ENCODE results near the gene SP2. TPM values are rescaled to one million over a fixed set of nuclear protein-coding genes. Genes with fewer than 3 reads are reported as not detected.
A peak's percentile ranks its signal among the peaks of the same experiment; 100 is the strongest.
"Not testable (repeated sequence)": the region's sequence is repeated elsewhere in the genome, so short reads cannot be mapped to it uniquely, and the experiment has no call there.

SP2 gene
- total and polyA plus RNA-seq, 7 experiments from 2014 or later = 7.9 to 36.5 (median 26.4) TPM

DNA sequence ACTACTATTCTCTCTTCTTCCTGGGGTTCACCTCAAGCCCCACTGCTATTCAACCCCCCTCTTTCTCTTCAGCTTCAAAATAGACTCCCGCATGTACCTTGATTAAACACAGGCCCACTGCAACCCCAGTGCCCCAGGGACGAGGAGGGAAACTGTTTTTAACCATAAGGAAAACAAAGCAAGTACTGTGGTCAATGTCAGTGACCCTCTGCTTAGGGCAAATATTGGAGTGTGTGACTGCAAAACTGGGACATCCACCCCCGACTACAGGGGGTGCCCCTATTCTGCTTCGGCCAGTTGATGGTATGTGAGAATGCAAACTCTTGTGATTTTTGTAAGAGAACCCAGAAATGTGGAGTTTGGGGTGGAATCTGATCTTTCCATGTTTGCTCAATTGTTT is 35.8 kb downstream of the SP2 start:
- Mint-ChIP-seq H3K36me3 (peaks cover 1 to 17% (median 6%) of the 10 kb centered on the region in 5 donors), H3K9me3 (no peaks in the 10 kb centered on the region), H3K27me3 (no peaks in the 10 kb centered on the region), H3K4me1 (peaks cover 0 to 9% (median 3%) of the 10 kb centered on the region in 7 donors), H3K27ac (peak overlapping the region in 4 of 9 donors; percentile 26 to 64 (median 59)), H3K4me3 (no peak overlapping the region)
- ChIA-PET CTCF (interaction anchor here (0.7 to 1.2 kb wide), 2 partner anchors 17 to 128 kb away, joined by 3 to 4 read pairs; no protein-coding TSS in a partner anchor), POLR2A (no interaction called here)
- ATAC-seq (no peak), DNase-seq (no peak)
- Histone ChIP-seq H3K4me1 (ENCODE audit: control insufficient read depth in 2 of 2, insufficient read depth in 2 of 2, low read length in 2 of 2) (no peaks in the 10 kb centered on the region), H3K27me3 (ENCODE audit: control insufficient read depth in 2 of 2, insufficient read depth in 2 of 2, low read length in 2 of 2) (no peaks in the 10 kb centered on the region), H3K9me3 (ENCODE audit: control insufficient read depth in 2 of 3, low read length in 3 of 3) (no peaks in the 10 kb centered on the region), H3K36me3 (ENCODE audit: control insufficient read depth in 2 of 3, insufficient read depth in 3 of 3, low read length in 3 of 3) (peaks cover 6 to 41% (median 8%) of the 10 kb centered on the region in 3 experiments), H3K4me3 (ENCODE audit: low read length) (no peak overlapping the region), H3K27ac (ENCODE audit: low read depth, low read length) (no peak overlapping the region)
- intact Hi-C loops (cut with micrococcal nuclease) = no loop called here

DNA sequence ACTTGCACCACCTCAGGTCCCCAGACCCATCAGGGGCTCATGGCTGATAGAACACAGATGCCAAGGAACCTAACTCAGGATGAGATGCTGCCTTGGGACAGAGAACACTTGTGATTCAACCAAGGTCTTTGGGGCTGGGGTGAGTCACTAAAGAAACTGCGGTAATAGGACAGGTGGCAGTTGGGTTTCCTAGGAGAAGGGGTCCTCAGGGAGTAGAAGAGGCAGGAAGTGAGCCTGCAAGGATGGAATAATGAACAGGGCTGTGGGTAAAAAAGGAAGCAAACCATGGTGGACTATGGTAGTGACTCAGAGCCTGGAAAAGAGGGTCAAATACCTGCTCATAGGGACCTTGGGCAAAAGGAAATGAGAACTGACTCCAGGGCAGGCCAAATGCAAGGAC is 38.8 kb downstream of the SP2 start:
- Histone ChIP-seq H3K27me3 (ENCODE audit: control insufficient read depth in 2 of 2, insufficient read depth in 2 of 2, low read length in 2 of 2) (no peaks in the 10 kb centered on the region), H3K9me3 (ENCODE audit: control insufficient read depth in 2 of 3, low read length in 3 of 3) (no peaks in the 10 kb centered on the region), H3K36me3 (ENCODE audit: control insufficient read depth in 2 of 3, insufficient read depth in 3 of 3, low read length in 3 of 3) (peaks cover 2 to 12% (median 4%) of the 10 kb centered on the region in 3 experiments), H3K4me1 (ENCODE audit: control insufficient read depth in 2 of 2, insufficient read depth in 2 of 2, low read length in 2 of 2) (no peaks in the 10 kb centered on the region), H3K4me3 (ENCODE audit: low read length) (no peak overlapping the region), H3K27ac (ENCODE audit: low read depth, low read length) (no peak overlapping the region)
- Mint-ChIP-seq H3K36me3 (peaks cover 0 to 6% (median 0%) of the 10 kb centered on the region in 5 donors), H3K27me3 (no peaks in the 10 kb centered on the region), H3K4me3 (no peak overlapping the region), H3K4me1 (peaks cover 0 to 12% (median 3%) of the 10 kb centered on the region in 7 donors), H3K9me3 (no peaks in the 10 kb centered on the region), H3K27ac (peak overlapping the region in 2 of 9 donors; percentile 22 to 52)
- ChIA-PET POLR2A (interaction anchor here (0.8 kb wide), 1 partner anchor 9 kb away, joined by 3 read pairs; no protein-coding TSS in a partner anchor), CTCF (no interaction called here)
- DNase-seq = no peak
- intact Hi-C loops (cut with micrococcal nuclease) = no loop called here
- ATAC-seq = no peak

GRCh38 chr17:47935468-47935867 is 39.4 kb downstream of the SP2 start:
- H3K27me3 Mint-ChIP-seq; DNase-seq; H3K4me3 Mint-ChIP-seq; H3K9me3 ChIP-seq (ENCODE audit: control insufficient read depth in 2 of 3, low read length in 3 of 3); H3K36me3 Mint-ChIP-seq; H3K4me3 ChIP-seq (ENCODE audit: low read length); H3K4me1 ChIP-seq (ENCODE audit: control insufficient read depth in 2 of 2, insufficient read depth in 2 of 2, low read length in 2 of 2); H3K27me3 ChIP-seq (ENCODE audit: control insufficient read depth in 2 of 2, insufficient read depth in 2 of 2, low read length in 2 of 2); H3K9me3 Mint-ChIP-seq; ATAC-seq; intact Hi-C loops (cut with micrococcal nuclease); H3K27ac Mint-ChIP-seq; H3K27ac ChIP-seq (ENCODE audit: low read depth, low read length); H3K36me3 ChIP-seq (ENCODE audit: control insufficient read depth in 2 of 3, insufficient read depth in 3 of 3, low read length in 3 of 3): not testable (repeated sequence)
- CTCF ChIA-PET = interaction anchor here (1.8 kb wide), 1 partner anchor 13 kb away, joined by 7 read pairs; no protein-coding TSS in a partner anchor
- POLR2A ChIA-PET = interaction anchor here (0.8 to 1.0 kb wide), 3 partner anchors 8 to 40 kb away, joined by 3 read pairs; no protein-coding TSS in a partner anchor
- H3K4me1 Mint-ChIP-seq = peaks cover 0 to 12% (median 6%) of the 10 kb centered on the region in 7 donors

GRCh38 chr17:47935961-47936360 is 39.9 kb downstream of the SP2 start:
- Mint-ChIP-seq H3K36me3 (peaks cover 0 to 2% (median 0%) of the 10 kb centered on the region in 5 donors), H3K4me3 (no peak overlapping the region), H3K4me1 (peaks cover 3 to 14% (median 8%) of the 10 kb centered on the region in 7 donors), H3K9me3 (peaks cover 0 to 2% (median 0%) of the 10 kb centered on the region in 11 donors), H3K27ac (no peak overlapping the region), H3K27me3 (no peaks in the 10 kb centered on the region)
- POLR2A ChIA-PET = interaction anchor here (0.9 to 1.0 kb wide), 2 partner anchors 14 to 40 kb away, joined by 3 read pairs; no protein-coding TSS in a partner anchor
- no peak for ATAC-seq
- DNase-seq = no peak
- no peaks in the 10 kb centered on the region for H3K27me3 ChIP-seq (ENCODE audit: control insufficient read depth in 2 of 2, insufficient read depth in 2 of 2, low read length in 2 of 2)
- H3K9me3 ChIP-seq (ENCODE audit: control insufficient read depth in 2 of 3, low read length in 3 of 3) = no peaks in the 10 kb centered on the region
- no peak overlapping the region for H3K4me3 ChIP-seq (ENCODE audit: low read length)
- CTCF ChIA-PET = interaction anchor here (1.0 to 1.8 kb wide), 2 partner anchors 10 to 13 kb away, joined by 3 to 7 read pairs; no protein-coding TSS in a partner anchor
- peaks cover 0 to 4% of the 10 kb centered on the region in 2 donors for H3K4me1 ChIP-seq (ENCODE audit: control insufficient read depth in 2 of 2, insufficient read depth in 2 of 2, low read length in 2 of 2)
- H3K27ac ChIP-seq (ENCODE audit: low read depth, low read length) = no peak overlapping the region
- intact Hi-C loops (cut with micrococcal nuclease) = no loop called here
- H3K36me3 ChIP-seq (ENCODE audit: control insufficient read depth in 2 of 3, insufficient read depth in 3 of 3, low read length in 3 of 3) = peaks cover 0 to 4% (median 0%) of the 10 kb centered on the region in 3 experiments

GRCh38 chr17:47937941-47938340 is 41.9 kb downstream of the SP2 start:
- ATAC-seq (no peak), DNase-seq (no peak)
- no peak overlapping the region for H3K4me3 ChIP-seq (ENCODE audit: low read length)
- Mint-ChIP-seq H3K27ac (no peak overlapping the region), H3K4me1 (peaks cover 15 to 28% (median 20%) of the 10 kb centered on the region in 7 donors), H3K27me3 (no peaks in the 10 kb centered on the region), H3K36me3 (peaks cover 0 to 5% (median 0%) of the 10 kb centered on the region in 5 donors), H3K9me3 (peaks cover 0 to 4% (median 0%) of the 10 kb centered on the region in 11 donors), H3K4me3 (no peak overlapping the region)
- peaks cover 7 to 13% of the 10 kb centered on the region in 2 donors for H3K4me1 ChIP-seq (ENCODE audit: control insufficient read depth in 2 of 2, insufficient read depth in 2 of 2, low read length in 2 of 2)
- H3K9me3 ChIP-seq (ENCODE audit: control insufficient read depth in 2 of 3, low read length in 3 of 3) = no peaks in the 10 kb centered on the region
- no peaks in the 10 kb centered on the region for H3K27me3 ChIP-seq (ENCODE audit: control insufficient read depth in 2 of 2, insufficient read depth in 2 of 2, low read length in 2 of 2)
- intact Hi-C loops (cut with micrococcal nuclease) = no loop called here
- H3K27ac ChIP-seq (ENCODE audit: low read depth, low read length) = no peak overlapping the region
- ChIA-PET POLR2A (interaction anchor here (0.7 to 0.8 kb wide), 2 partner anchors 32 kb away, joined by 3 read pairs; no protein-coding TSS in a partner anchor), CTCF (no interaction called here)
- peaks cover 0 to 3% (median 0%) of the 10 kb centered on the region in 3 experiments for H3K36me3 ChIP-seq (ENCODE audit: control insufficient read depth in 2 of 3, insufficient read depth in 3 of 3, low read length in 3 of 3)

GRCh38 chr17:47941246-47942095 is 45.4 kb downstream of the SP2 start, which contains the start of gene PNPO:
TSS of gene PNPO (plus strand) at chr17:47941571. CDS start at chr17:47941676, 105 bp downstream.
- POLR2A ChIA-PET = interaction anchor here (0.9 to 4.3 kb wide), 7 partner anchors 9 to 166 kb away, joined by 3 to 24 read pairs (median 5); partner anchors contain the start of genes CDK5RAP3, OSBPL7, SNX11 and SP2
- DNase-seq (peak; percentile 66 to 96 (median 94)), ATAC-seq (peak; percentile 99)
- H3K4me3 Mint-ChIP-seq = peak within 1 kb of the TSS; percentile 75 to 96 (median 88)
- H3K36me3 Mint-ChIP-seq = peaks cover 0 to 19% (median 5%) of the 10 kb centered on the region in 5 donors
- peak within 1 kb of the TSS; percentile 75 for H3K4me3 ChIP-seq (ENCODE audit: low read length)
- peaks cover 0 to 4% (median 0%) of the 10 kb centered on the region in 11 donors for H3K9me3 Mint-ChIP-seq
- peaks cover 21 to 33% of the 10 kb centered on the region in 2 donors for H3K4me1 ChIP-seq (ENCODE audit: control insufficient read depth in 2 of 2, insufficient read depth in 2 of 2, low read length in 2 of 2)
- no peaks in the 10 kb centered on the region for H3K9me3 ChIP-seq (ENCODE audit: control insufficient read depth in 2 of 3, low read length in 3 of 3)
- H3K36me3 ChIP-seq (ENCODE audit: control insufficient read depth in 2 of 3, insufficient read depth in 3 of 3, low read length in 3 of 3) = peaks cover 0 to 14% (median 0%) of the 10 kb centered on the region in 3 experiments
- H3K27me3 Mint-ChIP-seq = no peaks in the 10 kb centered on the region
- CTCF ChIA-PET = interaction anchor here (0.6 to 11.9 kb wide), 7 partner anchors 8 to 411 kb away, joined by 3 to 126 read pairs (median 5); partner anchors contain the start of genes CDK5RAP3 and SP2
- intact Hi-C loops (cut with micrococcal nuclease) = loop anchor here (1.0 to 10.0 kb wide), 11 partner anchors 8 to 673 kb away; partner anchors contain the start of genes SCRN2 (in 2 of the 2), SP2 (in 2 of the 2), CBX1 (in 1 of the 2) and HOXB7 (in 1 of the 2)
- peak within 1 kb of the TSS; percentile 34 to 95 (median 86) for H3K27ac Mint-ChIP-seq
- H3K4me1 Mint-ChIP-seq = peaks cover 35 to 63% (median 48%) of the 10 kb centered on the region in 7 donors
- H3K27ac ChIP-seq (ENCODE audit: low read depth, low read length) = peak within 1 kb of the TSS; percentile 90
- H3K27me3 ChIP-seq (ENCODE audit: control insufficient read depth in 2 of 2, insufficient read depth in 2 of 2, low read length in 2 of 2) = no peaks in the 10 kb centered on the region

Measured in naive thymus-derived CD4-positive, alpha-beta T cell (primary cell).